Testis (tissue), 3 donors: ENCODE results near the gene SRSF1. TPM values are rescaled to one million over a fixed set of nuclear protein-coding genes. Genes with fewer than 3 reads are reported as not detected.
"Not testable (repeated sequence)": the region's sequence is repeated elsewhere in the genome, so short reads cannot be mapped to it uniquely, and the experiment has no call there.

Source experiments
- DNase-seq: peaks from one replicate; pipeline ENCODE4 v3.0.0-alpha.2; 2019
- H3K27ac ChIP-seq, 2 donors: fragments of 200-600 bp; sonication (generic); one replicate each; pipeline ENCODE4 v1.5.1; 2019
- H3K27me3 ChIP-seq: fragments of 200-600 bp; sonication (generic); one replicate; pipeline ENCODE4 v1.5.1; 2019
- H3K36me3 ChIP-seq: fragments of 200-600 bp; sonication (generic); one replicate; pipeline ENCODE4 v1.5.1; 2017; ENCODE audit warnings: low read depth; ENCODE audit errors: missing control alignments
- H3K4me1 ChIP-seq: fragments of 200-600 bp; sonication (generic); one replicate; pipeline ENCODE4 v1.5.1; 2019
- H3K4me3 ChIP-seq, 2 donors: fragments of 200-600 bp; sonication (generic); one replicate each; pipeline ENCODE4 v1.5.1; 2017 to 2019
- H3K9me3 ChIP-seq: fragments of 200-600 bp; sonication (generic); one replicate; pipeline ENCODE4 v1.5.1; 2017
- POLR2A ChIP-seq: fragments of 450-650 bp; IDR thresholded peaks from one replicate; pipeline ENCODE4 v1.6.1; 2017; ENCODE audit warnings: antibody characterized with exemption, mild to moderate bottlenecking, moderate library complexity
- WGBS, 2 donors: methylation state at CpG; one replicate each; pipeline ENCODE4 v1.1.5; 2018; 5-methylcytosine and 5-hydroxymethylcytosine counted together
- intact Hi-C: fragments of 100-400 bp; cut with DNase I; formaldehyde crosslinking; loops from one replicate; pipeline ENCODE4 v1.15.1; 2023; ENCODE audit warnings: low total_unique reads
- polyA plus RNA-seq: library from polyadenylated mRNA; stranded (reverse); fragments of 350-450 nt; fragmentation: Illumina TruSeq; extraction: RNeasy Lipid Tissue Mini Kit (QIAGEN cat#74804); gene quantifications from one replicate; pipeline ENCODE4 v1.2.3, GENCODE V29; 2014; ENCODE audit warnings: low read depth, low replicate concordance; ENCODE audit not compliant: insufficient read depth
- total RNA-seq, 2 donors: library from RNA; depleted of rRNA; stranded (reverse); fragments of >200 nt; gene quantifications; one replicate each; pipeline ENCODE4 v1.2.3, GENCODE V29; 2016
- TF ChIP-seq, protein P1 (sequence below), 3 experiments: fragments of 450-650 bp in 2 of 3; fragments of 200-600 bp in 1 of 3; sonication (generic) in 1 of 3; IDR thresholded peaks; one replicate each; pipeline ENCODE4 v1.5.1; 2016 to 2019; ENCODE audit warnings: antibody characterized with exemption in 3 of 3, mild to moderate bottlenecking in 2 of 3, moderate library complexity in 1 of 3

Gene SRSF1
- total and polyA plus RNA-seq, 3 donors from 2014 or later: 128 to 159 (median 150) TPM

DNA sequence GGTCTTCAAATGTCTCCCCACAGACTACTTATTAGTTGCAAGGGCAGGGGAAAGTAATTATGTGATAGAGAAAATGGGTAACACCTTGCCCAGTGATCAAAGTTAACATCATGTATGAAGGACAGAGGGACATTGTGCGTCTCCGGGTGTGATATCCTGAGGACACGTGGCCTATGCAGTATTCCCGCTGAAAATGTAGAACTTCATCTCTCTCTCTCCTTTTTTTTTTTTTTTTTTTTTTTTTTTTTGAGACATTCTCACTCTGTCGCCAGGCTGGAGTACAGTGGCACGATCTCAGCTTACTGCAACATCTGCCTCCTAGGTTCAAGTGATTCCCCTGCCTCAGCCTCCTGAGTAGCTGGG lies 43.9 kb downstream of the SRSF1 start:
- no peak for DNase-seq

GRCh38 chr17:57962279-57963148 lies 44.5 kb downstream of the SRSF1 start:
- 79 to 83% methylated on average over 7 to 8 of the region's 8 CpGs for WGBS, 2 donors
- intact Hi-C loops: no loop called here
- no peak overlapping the region for H3K4me3 ChIP-seq

More for the DNA sequence above, 43.9 kb downstream of the SRSF1 start:
- Histone ChIP-seq H3K36me3 (no peaks in the 10 kb centered on the region), H3K4me1 (no peaks in the 10 kb centered on the region), H3K27ac (no peak overlapping the region), H3K27me3 (no peaks in the 10 kb centered on the region), H3K4me3 (no peak overlapping the region), H3K9me3 (no peaks in the 10 kb centered on the region)
- 92 to 95% methylated on average over 6 of the region's 6 CpGs for WGBS, 2 donors
- TF ChIP-seq, protein P1, sequence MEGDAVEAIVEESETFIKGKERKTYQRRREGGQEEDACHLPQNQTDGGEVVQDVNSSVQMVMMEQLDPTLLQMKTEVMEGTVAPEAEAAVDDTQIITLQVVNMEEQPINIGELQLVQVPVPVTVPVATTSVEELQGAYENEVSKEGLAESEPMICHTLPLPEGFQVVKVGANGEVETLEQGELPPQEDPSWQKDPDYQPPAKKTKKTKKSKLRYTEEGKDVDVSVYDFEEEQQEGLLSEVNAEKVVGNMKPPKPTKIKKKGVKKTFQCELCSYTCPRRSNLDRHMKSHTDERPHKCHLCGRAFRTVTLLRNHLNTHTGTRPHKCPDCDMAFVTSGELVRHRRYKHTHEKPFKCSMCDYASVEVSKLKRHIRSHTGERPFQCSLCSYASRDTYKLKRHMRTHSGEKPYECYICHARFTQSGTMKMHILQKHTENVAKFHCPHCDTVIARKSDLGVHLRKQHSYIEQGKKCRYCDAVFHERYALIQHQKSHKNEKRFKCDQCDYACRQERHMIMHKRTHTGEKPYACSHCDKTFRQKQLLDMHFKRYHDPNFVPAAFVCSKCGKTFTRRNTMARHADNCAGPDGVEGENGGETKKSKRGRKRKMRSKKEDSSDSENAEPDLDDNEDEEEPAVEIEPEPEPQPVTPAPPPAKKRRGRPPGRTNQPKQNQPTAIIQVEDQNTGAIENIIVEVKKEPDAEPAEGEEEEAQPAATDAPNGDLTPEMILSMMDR (IDR thresholded peaks at IDR 0.05): no peak
- no peak for TF ChIP-seq POLR2A
- intact Hi-C loops: no loop called here

DNA sequence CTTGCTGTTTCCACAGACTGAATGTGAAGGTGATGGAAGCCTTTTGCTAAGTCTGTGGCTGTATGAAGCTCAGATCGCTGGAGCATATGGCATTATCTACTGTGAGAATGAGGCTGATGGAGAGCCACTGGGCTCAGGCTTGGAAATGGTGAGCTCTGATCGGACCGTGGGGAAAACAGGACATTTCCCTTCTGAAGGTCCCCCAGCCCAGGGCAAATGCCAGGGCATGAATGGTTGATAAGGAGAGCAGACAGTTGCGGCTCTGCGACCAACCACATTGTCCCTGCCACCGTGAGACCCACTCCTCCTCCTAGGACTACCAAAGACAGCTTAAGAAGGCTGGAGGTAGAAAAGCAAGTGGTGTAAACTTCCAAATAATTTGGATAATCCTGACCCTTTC lies 47.1 kb downstream of the SRSF1 start:
- Histone ChIP-seq H3K4me3 (no peak overlapping the region), H3K27ac (no peak overlapping the region), H3K9me3 (no peaks in the 10 kb centered on the region), H3K36me3 (no peaks in the 10 kb centered on the region), H3K27me3 (no peaks in the 10 kb centered on the region), H3K4me1 (no peaks in the 10 kb centered on the region)
- WGBS, 2 donors: 91 to 93% methylated on average over 6 of the region's 6 CpGs
- no peak for DNase-seq
- TF ChIP-seq, protein P1 (IDR thresholded peaks at IDR 0.05): no peak
- no peak for TF ChIP-seq POLR2A
- intact Hi-C loops: loop anchor here (10.0 kb wide), 1 partner anchor 65 kb away; no protein-coding TSS in a partner anchor

More at GRCh38 chr17:57962279-57963148, 44.5 kb downstream of the SRSF1 start:
- H3K27ac ChIP-seq: no peak overlapping the region
- TF ChIP-seq POLR2A: no peak
- TF ChIP-seq, protein P1 (IDR thresholded peaks at IDR 0.05): no peak
- H3K4me1 ChIP-seq: no peaks in the 10 kb centered on the region
- no peak for DNase-seq
- no peaks in the 10 kb centered on the region for H3K27me3 ChIP-seq
- H3K9me3 ChIP-seq: no peaks in the 10 kb centered on the region
- H3K36me3 ChIP-seq: no peaks in the 10 kb centered on the region

DNA sequence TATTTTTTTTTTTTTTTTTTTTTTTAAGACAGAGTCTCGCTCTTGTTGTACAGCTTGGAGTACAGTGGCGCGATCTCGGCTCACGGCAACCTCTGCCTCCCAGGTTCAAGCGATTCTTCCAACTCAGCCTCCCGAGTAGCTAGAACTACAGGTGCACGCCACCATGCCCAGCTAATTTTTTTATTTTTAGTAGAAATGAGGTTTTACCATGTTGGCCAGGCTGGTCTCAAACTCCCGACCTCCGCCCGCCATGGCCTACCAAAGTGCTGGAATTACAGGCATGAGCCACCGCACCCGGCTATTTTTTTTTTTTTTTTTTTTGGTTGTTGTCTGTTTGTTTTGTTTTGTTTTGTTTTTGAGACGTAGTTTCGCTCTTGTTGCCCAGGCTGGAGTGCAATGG lies 48.7 kb downstream of the SRSF1 start:
- H3K4me3 ChIP-seq, H3K4me1 ChIP-seq, H3K27me3 ChIP-seq, H3K9me3 ChIP-seq, H3K36me3 ChIP-seq, H3K27ac ChIP-seq, DNase-seq: not testable (repeated sequence)
- 92 to 96% methylated on average over 15 of the region's 15 CpGs for WGBS, 2 donors
- intact Hi-C loops: loop anchor here (10.0 kb wide), 1 partner anchor 64 kb away; no protein-coding TSS in a partner anchor

GRCh38 chr17:57957886-57958285 lies 49.2 kb downstream of the SRSF1 start:
- peaks cover 3% of the 10 kb centered on the region for H3K4me1 ChIP-seq
- H3K36me3 ChIP-seq: no peaks in the 10 kb centered on the region
- TF ChIP-seq POLR2A: no peak
- TF ChIP-seq, protein P1 (IDR thresholded peaks at IDR 0.05): no peak
- DNase-seq: no peak
- WGBS, 2 donors: 88 to 97% methylated on average over 3 of the region's 3 CpGs
- H3K4me3 ChIP-seq: no peak overlapping the region
- intact Hi-C loops: loop anchor here (10.0 kb wide), 1 partner anchor 63 kb away; no protein-coding TSS in a partner anchor
- no peaks in the 10 kb centered on the region for H3K9me3 ChIP-seq
- H3K27ac ChIP-seq: no peak overlapping the region
- H3K27me3 ChIP-seq: no peaks in the 10 kb centered on the region
